SIG-M5 treated with dmso at 0.1 percent for 504 hours (cell line): ENCODE data around the gene SLC1A1.
"Not testable (repeated sequence)": the region's sequence is repeated elsewhere in the genome, so short reads cannot be mapped to it uniquely, and the experiment has no call there.

ENCODE experiments used
- DNase-seq: peaks from one replicate; lab custom pipeline; 2025; ENCODE audit not compliant: unreplicated experiment; lab: John Stamatoyannopoulos, UW

The SLC1A1 gene

GRCh38 chr9:4540425-4540824 is 50.2 kb downstream of the SLC1A1 start:
- DNase-seq = no peak

- DNase-seq = no peak
Observed at GRCh38 chr9:4541281-4541680, 51.0 kb downstream of the SLC1A1 start.

GRCh38 chr9:4541856-4542255 is 51.6 kb downstream of the SLC1A1 start:
- DNase-seq = no peak

- not testable (repeated sequence) for DNase-seq
Observed at GRCh38 chr9:4544714-4545113, 54.4 kb downstream of the SLC1A1 start.

GRCh38 chr9:4547016-4547415 is 56.7 kb downstream of the SLC1A1 start:
- DNase-seq = no peak

- DNase-seq = peak; percentile 16
Observed at GRCh38 chr9:4548811-4549725, 58.8 kb downstream of the SLC1A1 start.

GRCh38 chr9:4549751-4550295 is 59.6 kb downstream of the SLC1A1 start:
- DNase-seq = no peak

- no peak for DNase-seq
Observed at GRCh38 chr9:4550777-4551484, 60.7 kb downstream of the SLC1A1 start.

GRCh38 chr9:4553951-4554381 is 63.7 kb downstream of the SLC1A1 start:
- DNase-seq = no peak

GRCh38 chr9:4555236-4555635 is 65.0 kb downstream of the SLC1A1 start:
- DNase-seq = no peak

GRCh38 chr9:4558371-4558998 is 68.2 kb downstream of the SLC1A1 start:
- no peak for DNase-seq

GRCh38 chr9:4559261-4560182 is 69.3 kb downstream of the SLC1A1 start:
- DNase-seq = no peak

GRCh38 chr9:4563105-4563504 is 72.8 kb downstream of the SLC1A1 start:
- DNase-seq = no peak

GRCh38 chr9:4566806-4567205 is 76.5 kb downstream of the SLC1A1 start:
- DNase-seq = no peak

GRCh38 chr9:4567601-4568000 is 77.3 kb downstream of the SLC1A1 start:
- no peak for DNase-seq

GRCh38 chr9:4569101-4569500 is 78.8 kb downstream of the SLC1A1 start:
- DNase-seq = no peak

- DNase-seq = no peak
Observed at GRCh38 chr9:4572184-4572826, 82.0 kb downstream of the SLC1A1 start.

GRCh38 chr9:4573176-4573575 is 82.9 kb downstream of the SLC1A1 start:
- no peak for DNase-seq

- no peak for DNase-seq
Observed at GRCh38 chr9:4573634-4574389, 83.5 kb downstream of the SLC1A1 start.
